ENCODE results near the gene FAM13C.

The FAM13C gene

DNA sequence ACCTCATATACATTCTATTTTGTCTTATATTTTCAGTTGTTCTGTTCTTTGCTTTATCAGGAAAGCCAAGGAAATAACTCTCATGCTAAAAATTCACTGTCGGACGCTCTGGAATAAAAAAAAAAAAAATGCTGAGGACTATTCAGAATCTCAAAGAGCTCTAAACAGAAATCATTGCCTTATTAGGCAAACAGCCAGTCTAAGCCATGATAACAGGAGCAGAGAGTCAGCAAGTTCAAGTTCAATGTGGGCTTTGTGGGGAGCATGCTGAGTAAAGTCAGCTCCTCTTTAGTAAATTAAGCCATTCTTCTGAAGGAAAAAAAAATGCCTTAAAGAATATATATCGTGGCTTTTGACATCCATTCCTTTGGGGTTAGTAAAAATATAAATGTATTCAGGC, 13.6 kb upstream of the FAM13C start:
- Histone ChIP-seq H2BK5ac (ENCODE audit: low read length) (no peak overlapping the region), H2BK15ac (ENCODE audit: low read length) (no peak overlapping the region), H3K4me1 (ENCODE audit: control insufficient read depth in 2 of 2, insufficient read depth in 1 of 2, low read depth in 1 of 2, low read length in 2 of 2) (peaks cover 0 to 5% of the 10 kb centered on the region in 2 donors), H3K14ac (ENCODE audit: low read length) (no peak overlapping the region), H3K4ac (ENCODE audit: low read length) (no peak overlapping the region), H3K4me2 (ENCODE audit: insufficient read depth, low read length, poor library complexity, severe bottlenecking) (no peak overlapping the region), H2AK5ac (ENCODE audit: low read depth, low read length) (no peak overlapping the region), H3K79me1 (ENCODE audit: low read depth, low read length) (no peaks in the 10 kb centered on the region), H3K9me3 (replicated peaks in 1 of 2; ENCODE audit: control insufficient read depth in 2 of 2, insufficient read depth in 1 of 2, low read depth in 1 of 2, low read length in 2 of 2) (no peaks in the 10 kb centered on the region), H3K9ac (ENCODE audit: low read depth, low read length, poor library complexity) (no peak overlapping the region), H3K23ac (ENCODE audit: low read depth, low read length, poor library complexity) (no peak overlapping the region), H2BK12ac (ENCODE audit: low read length) (no peak overlapping the region), H4K91ac (ENCODE audit: low read depth, low read length, poor library complexity) (no peak overlapping the region), H2BK120ac (ENCODE audit: low read depth, low read length) (no peak overlapping the region), H4K8ac (ENCODE audit: low read depth, low read length) (no peak overlapping the region), H2AFZ (ENCODE audit: low read length) (no peak overlapping the region), H3K36me3 (replicated peaks in 1 of 2; ENCODE audit: control insufficient read depth in 2 of 2, insufficient read depth in 2 of 2, low read length in 2 of 2) (no peaks in the 10 kb centered on the region), H3K4me3 (ENCODE audit: low read length in 2 of 2) (no peak overlapping the region), H3K27me3 (ENCODE audit: control insufficient read depth in 3 of 3, insufficient read depth in 3 of 3, low read depth in 1 of 3, low read length in 3 of 3) (no peaks in the 10 kb centered on the region), H3K18ac (ENCODE audit: low read length) (no peak overlapping the region), H3K27ac (replicated peaks; ENCODE audit: low read length) (no peak overlapping the region)
- WGBS, 2 donors (ENCODE audit: extremely low coverage in 2 of 2, insufficient read length in 2 of 2, insufficient replicate concordance in 1 of 2) = no CpG with 5 or more reads among the region's 3 CpGs
- no peak for DNase-seq (ENCODE audit: low spot score)

DNA sequence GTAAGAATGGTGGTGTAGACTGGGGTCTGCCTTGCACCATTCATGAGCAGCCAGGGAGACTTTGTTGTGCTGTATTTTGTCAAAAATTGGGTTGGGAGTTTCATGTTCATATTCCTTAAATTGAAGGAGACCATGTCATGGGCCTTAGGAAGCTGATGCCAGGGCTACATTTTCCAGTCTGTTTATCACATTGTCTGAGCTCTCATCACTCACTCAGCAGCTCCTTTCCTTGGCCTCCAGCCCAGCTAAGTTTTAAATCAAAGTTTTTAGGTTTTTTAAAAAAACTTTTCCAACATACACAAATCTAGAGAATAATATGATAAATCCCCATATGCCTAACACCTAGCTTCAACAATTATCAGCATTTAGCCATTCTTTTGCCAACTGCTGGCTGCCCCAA, 12.6 kb upstream of the FAM13C start:
- H2BK5ac ChIP-seq (ENCODE audit: low read length) = no peak overlapping the region
- no peak overlapping the region for H2BK120ac ChIP-seq (ENCODE audit: low read depth, low read length)
- H3K36me3 ChIP-seq (replicated peaks in 1 of 2; ENCODE audit: control insufficient read depth in 2 of 2, insufficient read depth in 2 of 2, low read length in 2 of 2) = no peaks in the 10 kb centered on the region
- no peak overlapping the region for H3K4me3 ChIP-seq (ENCODE audit: low read length in 2 of 2)
- peaks cover 0 to 5% of the 10 kb centered on the region in 2 donors for H3K4me1 ChIP-seq (ENCODE audit: control insufficient read depth in 2 of 2, insufficient read depth in 1 of 2, low read depth in 1 of 2, low read length in 2 of 2)
- H2AK5ac ChIP-seq (ENCODE audit: low read depth, low read length) = no peak overlapping the region
- H3K23ac ChIP-seq (ENCODE audit: low read depth, low read length, poor library complexity) = no peak overlapping the region
- H3K9me3 ChIP-seq (replicated peaks in 1 of 2; ENCODE audit: control insufficient read depth in 2 of 2, insufficient read depth in 1 of 2, low read depth in 1 of 2, low read length in 2 of 2) = no peaks in the 10 kb centered on the region
- no peak overlapping the region for H3K4me2 ChIP-seq (ENCODE audit: insufficient read depth, low read length, poor library complexity, severe bottlenecking)
- no peak overlapping the region for H4K8ac ChIP-seq (ENCODE audit: low read depth, low read length)
- no peak overlapping the region for H4K91ac ChIP-seq (ENCODE audit: low read depth, low read length, poor library complexity)
- H2AFZ ChIP-seq (ENCODE audit: low read length) = no peak overlapping the region
- H3K27me3 ChIP-seq (ENCODE audit: control insufficient read depth in 3 of 3, insufficient read depth in 3 of 3, low read depth in 1 of 3, low read length in 3 of 3) = no peaks in the 10 kb centered on the region
- DNase-seq (ENCODE audit: low spot score) = no peak
- no peak overlapping the region for H2BK12ac ChIP-seq (ENCODE audit: low read length)
- H3K18ac ChIP-seq (ENCODE audit: low read length) = no peak overlapping the region
- no peaks in the 10 kb centered on the region for H3K79me1 ChIP-seq (ENCODE audit: low read depth, low read length)
- no peak overlapping the region for H3K4ac ChIP-seq (ENCODE audit: low read length)
- H3K14ac ChIP-seq (ENCODE audit: low read length) = no peak overlapping the region
- H2BK15ac ChIP-seq (ENCODE audit: low read length) = no peak overlapping the region
- no peak overlapping the region for H3K9ac ChIP-seq (ENCODE audit: low read depth, low read length, poor library complexity)
- no peak overlapping the region for H3K27ac ChIP-seq (replicated peaks; ENCODE audit: low read length)

DNA sequence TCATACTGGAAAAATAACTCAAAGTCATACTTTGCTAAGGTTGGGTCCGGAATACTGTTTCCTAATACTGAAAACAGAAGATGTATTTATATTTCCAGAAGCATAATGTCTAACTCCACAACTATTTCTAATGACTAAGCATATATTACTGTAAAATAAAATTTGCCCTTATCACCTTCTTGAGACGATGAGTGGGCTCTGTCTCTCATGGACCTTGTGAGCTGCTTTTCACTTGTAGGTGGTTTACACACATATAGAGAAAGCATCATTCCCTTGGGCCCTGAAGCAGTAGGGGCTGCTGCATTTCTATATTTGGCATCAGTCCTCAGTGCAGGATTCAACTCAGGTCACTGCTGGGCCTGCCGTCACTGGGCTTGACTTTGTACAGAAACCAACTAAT, 10.7 kb upstream of the FAM13C start:
- no peaks in the 10 kb centered on the region for H3K36me3 ChIP-seq (replicated peaks in 1 of 2; ENCODE audit: control insufficient read depth in 2 of 2, insufficient read depth in 2 of 2, low read length in 2 of 2)
- H3K14ac ChIP-seq (ENCODE audit: low read length) = no peak overlapping the region
- no peak overlapping the region for H4K91ac ChIP-seq (ENCODE audit: low read depth, low read length, poor library complexity)
- H3K4ac ChIP-seq (ENCODE audit: low read length) = no peak overlapping the region
- H2AFZ ChIP-seq (ENCODE audit: low read length) = no peak overlapping the region
- H2BK120ac ChIP-seq (ENCODE audit: low read depth, low read length) = no peak overlapping the region
- no peaks in the 10 kb centered on the region for H3K79me1 ChIP-seq (ENCODE audit: low read depth, low read length)
- H2BK5ac ChIP-seq (ENCODE audit: low read length) = no peak overlapping the region
- no peak overlapping the region for H3K4me3 ChIP-seq (ENCODE audit: low read length in 2 of 2)
- no peak for DNase-seq (ENCODE audit: low spot score)
- no CpG with 5 or more reads among the region's 3 CpGs for WGBS, 2 donors (ENCODE audit: extremely low coverage in 2 of 2, insufficient read length in 2 of 2, insufficient replicate concordance in 1 of 2)
- H3K9me3 ChIP-seq (replicated peaks in 1 of 2; ENCODE audit: control insufficient read depth in 2 of 2, insufficient read depth in 1 of 2, low read depth in 1 of 2, low read length in 2 of 2) = no peaks in the 10 kb centered on the region
- H3K9ac ChIP-seq (ENCODE audit: low read depth, low read length, poor library complexity) = no peak overlapping the region
- H2BK15ac ChIP-seq (ENCODE audit: low read length) = no peak overlapping the region
- no peak overlapping the region for H3K4me2 ChIP-seq (ENCODE audit: insufficient read depth, low read length, poor library complexity, severe bottlenecking)
- H2AK5ac ChIP-seq (ENCODE audit: low read depth, low read length) = no peak overlapping the region
- H2BK12ac ChIP-seq (ENCODE audit: low read length) = no peak overlapping the region
- H3K27me3 ChIP-seq (ENCODE audit: control insufficient read depth in 3 of 3, insufficient read depth in 3 of 3, low read depth in 1 of 3, low read length in 3 of 3) = no peaks in the 10 kb centered on the region
- H4K8ac ChIP-seq (ENCODE audit: low read depth, low read length) = no peak overlapping the region
- H3K18ac ChIP-seq (ENCODE audit: low read length) = no peak overlapping the region
- H3K27ac ChIP-seq (replicated peaks; ENCODE audit: low read length) = no peak overlapping the region
- H3K4me1 ChIP-seq (ENCODE audit: control insufficient read depth in 2 of 2, insufficient read depth in 1 of 2, low read depth in 1 of 2, low read length in 2 of 2) = peaks cover 0 to 5% of the 10 kb centered on the region in 2 donors
- no peak overlapping the region for H3K23ac ChIP-seq (ENCODE audit: low read depth, low read length, poor library complexity)

DNA sequence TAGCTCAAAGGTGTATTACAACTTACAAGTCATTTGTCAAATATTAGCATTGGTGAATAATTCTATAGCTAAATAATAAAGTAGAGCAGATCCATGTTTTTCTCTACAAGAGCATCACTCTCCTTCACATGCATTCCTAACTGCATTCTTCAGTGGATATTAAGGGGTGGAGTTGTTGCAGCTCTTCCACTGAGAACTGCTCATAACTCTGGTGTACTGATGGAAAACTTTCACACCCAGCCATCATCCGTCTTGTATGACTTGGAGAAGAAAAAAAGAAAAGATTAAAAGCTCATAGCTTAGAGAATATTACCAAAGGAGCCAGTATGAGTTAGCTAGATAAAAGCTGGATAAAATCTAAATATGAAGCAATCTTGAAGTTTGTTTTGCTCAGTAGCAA, 10.2 kb upstream of the FAM13C start:
- no peak overlapping the region for H3K4me3 ChIP-seq (ENCODE audit: low read length in 2 of 2)
- H3K9ac ChIP-seq (ENCODE audit: low read depth, low read length, poor library complexity) = no peak overlapping the region
- H2BK5ac ChIP-seq (ENCODE audit: low read length) = no peak overlapping the region
- H3K4me2 ChIP-seq (ENCODE audit: insufficient read depth, low read length, poor library complexity, severe bottlenecking) = no peak overlapping the region
- peaks cover 0 to 5% of the 10 kb centered on the region in 2 donors for H3K4me1 ChIP-seq (ENCODE audit: control insufficient read depth in 2 of 2, insufficient read depth in 1 of 2, low read depth in 1 of 2, low read length in 2 of 2)
- H3K14ac ChIP-seq (ENCODE audit: low read length) = no peak overlapping the region
- no peak for DNase-seq (ENCODE audit: low spot score)
- no peak overlapping the region for H3K27ac ChIP-seq (replicated peaks; ENCODE audit: low read length)
- H2AK5ac ChIP-seq (ENCODE audit: low read depth, low read length) = no peak overlapping the region
- H4K91ac ChIP-seq (ENCODE audit: low read depth, low read length, poor library complexity) = no peak overlapping the region
- H2AFZ ChIP-seq (ENCODE audit: low read length) = no peak overlapping the region
- no peak overlapping the region for H2BK15ac ChIP-seq (ENCODE audit: low read length)
- no peaks in the 10 kb centered on the region for H3K9me3 ChIP-seq (replicated peaks in 1 of 2; ENCODE audit: control insufficient read depth in 2 of 2, insufficient read depth in 1 of 2, low read depth in 1 of 2, low read length in 2 of 2)
- no peak overlapping the region for H2BK120ac ChIP-seq (ENCODE audit: low read depth, low read length)
- no peaks in the 10 kb centered on the region for H3K36me3 ChIP-seq (replicated peaks in 1 of 2; ENCODE audit: control insufficient read depth in 2 of 2, insufficient read depth in 2 of 2, low read length in 2 of 2)
- no peak overlapping the region for H3K18ac ChIP-seq (ENCODE audit: low read length)
- no peak overlapping the region for H2BK12ac ChIP-seq (ENCODE audit: low read length)
- H4K8ac ChIP-seq (ENCODE audit: low read depth, low read length) = no peak overlapping the region
- no peak overlapping the region for H3K4ac ChIP-seq (ENCODE audit: low read length)
- no peaks in the 10 kb centered on the region for H3K27me3 ChIP-seq (ENCODE audit: control insufficient read depth in 3 of 3, insufficient read depth in 3 of 3, low read depth in 1 of 3, low read length in 3 of 3)
- H3K23ac ChIP-seq (ENCODE audit: low read depth, low read length, poor library complexity) = no peak overlapping the region
- no CpG with 5 or more reads among the region's 1 CpG for WGBS, 2 donors (ENCODE audit: extremely low coverage in 2 of 2, insufficient read length in 2 of 2, insufficient replicate concordance in 1 of 2)
- no peaks in the 10 kb centered on the region for H3K79me1 ChIP-seq (ENCODE audit: low read depth, low read length)

All from neuronal stem cell (in vitro differentiated cells).